Measurements from ENCODE around the gene FAM3B. TPM values are rescaled to one million over a fixed set of nuclear protein-coding genes. Genes with fewer than 3 reads are reported as not detected.

The FAM3B gene
- total and polyA plus RNA-seq, 2 of the 4 experiments (the other 2 are of a cell fraction), result not detected

DNA sequence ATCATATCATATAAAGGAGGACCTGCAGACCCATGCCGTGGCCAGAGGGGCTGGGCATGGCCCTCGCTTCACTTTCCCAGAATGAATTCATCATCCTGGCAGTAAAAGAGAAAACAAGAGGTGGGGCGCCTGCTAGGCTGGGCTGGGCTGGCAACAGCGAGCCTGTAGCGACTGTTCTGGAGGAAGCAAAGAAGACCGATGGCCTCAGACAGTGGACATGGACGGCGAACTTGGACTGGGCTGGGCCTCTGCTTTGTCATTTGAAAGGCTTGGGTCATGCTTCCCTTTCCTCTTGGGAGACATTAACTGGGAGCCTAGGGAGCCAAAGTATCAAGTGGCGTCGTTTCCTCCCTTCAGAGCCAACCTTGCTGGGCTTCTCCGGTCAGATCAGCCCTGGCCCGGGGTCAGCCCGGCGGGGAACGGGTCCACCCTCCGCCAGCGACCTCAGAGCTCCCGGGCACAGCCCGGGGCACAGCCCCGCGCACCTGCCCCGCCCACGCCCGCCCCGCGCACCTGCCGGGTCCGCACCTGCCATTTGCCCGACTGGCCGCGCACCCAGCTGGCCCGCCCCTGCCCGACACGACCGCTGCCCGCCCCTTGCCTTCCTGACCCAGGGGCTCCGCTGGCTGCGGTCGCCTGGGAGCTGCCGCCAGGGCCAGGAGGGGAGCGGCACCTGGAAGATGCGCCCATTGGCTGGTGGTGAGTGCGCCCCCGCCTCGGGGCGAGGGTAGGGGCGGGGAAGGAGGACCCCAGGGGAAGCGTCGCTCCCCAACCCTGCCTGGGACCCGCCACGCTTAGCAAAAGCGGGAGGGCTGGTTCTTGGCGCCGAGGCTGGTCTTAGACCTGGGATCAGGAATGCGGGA is at the start of gene FAM3B (continued):
- no peak for TF ChIP-seq MAFK (IDR thresholded peaks at IDR 0.05; ENCODE audit: low read depth, low read length)
- TF ChIP-seq FOS (IDR thresholded peaks at IDR 0.05; ENCODE audit: low read depth, low read length), result no peak
- TF ChIP-seq CEBPB (IDR thresholded peaks at IDR 0.05; ENCODE audit: low read depth, low read length), result no peak

DNA sequence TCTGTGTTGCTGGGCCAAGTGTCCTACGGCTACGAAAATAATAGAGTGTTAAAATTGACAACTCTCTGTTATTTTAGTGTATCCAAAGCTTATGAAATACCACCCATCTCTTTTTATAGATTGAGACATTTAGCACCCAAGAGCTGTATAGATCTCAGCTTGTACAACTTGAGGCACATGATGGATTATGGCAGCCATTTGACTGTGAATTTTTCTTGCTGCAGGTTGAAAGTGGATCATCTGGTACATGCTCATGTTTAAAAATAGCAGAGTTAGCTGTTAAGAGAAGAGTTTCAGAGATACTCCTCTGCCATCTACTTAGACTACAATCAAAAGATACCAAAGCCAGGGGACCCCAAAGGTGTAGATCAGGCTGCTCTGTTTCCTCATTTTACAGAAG is 49.3 kb upstream of the FAM3B start:
- Histone ChIP-seq H2BK120ac (ENCODE audit: low read depth, low read length) (no peak overlapping the region), H3K14ac (replicated peaks; ENCODE audit: low read depth, low read length) (no peak overlapping the region), H2BK20ac (ENCODE audit: low read depth, low read length) (no peak overlapping the region), H3K79me1 (ENCODE audit: low read depth in 1 of 2, low read length in 2 of 2) (no peaks in the 10 kb centered on the region), H4K91ac (ENCODE audit: insufficient read depth, low read depth, low read length) (no peak overlapping the region), H3K9me3 (ENCODE audit: control insufficient read depth, insufficient read depth, low read length) (no peaks in the 10 kb centered on the region), H2AK9ac (replicated peaks; ENCODE audit: low read depth, low read length, poor library complexity) (no peak overlapping the region), H3K9ac (ENCODE audit: low read depth, low read length) (no peak overlapping the region), H2AFZ (replicated peaks; ENCODE audit: low read length, poor library complexity) (no peak overlapping the region), H3K4me1 (ENCODE audit: control insufficient read depth, insufficient read depth, low read length) (no peaks in the 10 kb centered on the region), H3K9me1 (ENCODE audit: insufficient read depth, low read length) (no peaks in the 10 kb centered on the region), H3K4me2 (ENCODE audit: low read depth, low read length) (no peak overlapping the region), H2AK5ac (ENCODE audit: low read depth, low read length) (no peak overlapping the region), H4K8ac (ENCODE audit: low read depth in 2 of 2, low read length in 2 of 2) (no peak overlapping the region), H3K27ac (ENCODE audit: insufficient read depth, low read length) (no peak overlapping the region), H2BK15ac (ENCODE audit: low read depth, low read length) (no peak overlapping the region), H3K4ac (ENCODE audit: low read depth, low read length) (no peak overlapping the region), H3K27me3 (ENCODE audit: control insufficient read depth, insufficient read depth, low read length) (no peaks in the 10 kb centered on the region), H3K36me3 (ENCODE audit: control insufficient read depth, insufficient read depth, low read length) (peaks cover 1% of the 10 kb centered on the region; the same call in 1 of the 2 replicates), H4K5ac (ENCODE audit: low read depth, low read length) (no peak overlapping the region), H3K4me3 (ENCODE audit: insufficient read depth, low read depth, low read length) (no peak overlapping the region), H3K56ac (ENCODE audit: extremely low read depth, insufficient read depth, low read length) (no peak overlapping the region), H2BK5ac (ENCODE audit: low read depth, low read length, poor library complexity, severe bottlenecking) (no peak overlapping the region), H3K23ac (ENCODE audit: low read depth, low read length) (no peak overlapping the region), H4K20me1 (ENCODE audit: insufficient read depth, low read length) (no peaks in the 10 kb centered on the region), H3K18ac (ENCODE audit: low read depth, low read length) (no peak overlapping the region)
- ChIA-PET CTCF (no interaction called here), POLR2A (ENCODE audit: unreplicated experiment) (no interaction called here)
- no peak for DNase-seq
- no peak for ATAC-seq (ENCODE audit: low read depth)
- in situ Hi-C loops (cut with MboI; ENCODE audit: low sequenced_read_pairs), result no loop called here
- intact Hi-C loops (cut with micrococcal nuclease), result no loop called here
- dilution Hi-C loops (cut with HindIII; ENCODE audit: low sequenced_read_pairs, unreplicated experiment), result no loop called here
- no CpG with 5 or more reads among the region's 2 CpGs for WGBS, 2 experiments (ENCODE audit: extremely low coverage in 2 of 2, insufficient read length in 1 of 2)
- no TSS peak for BruUV-seq (replicated peaks)
- no peak for TF ChIP-seq SMC3 (IDR thresholded peaks at IDR 0.05; ENCODE audit: low read depth, low read length)
- no peak for TF ChIP-seq CEBPB (IDR thresholded peaks at IDR 0.05; ENCODE audit: low read depth, low read length)
- TF ChIP-seq CHD1 (IDR thresholded peaks at IDR 0.05; ENCODE audit: low read depth, low read length), result no peak
- TF ChIP-seq FOS (IDR thresholded peaks at IDR 0.05; ENCODE audit: low read depth, low read length), result no peak
- TF ChIP-seq RAD21 (IDR thresholded peaks at IDR 0.05; ENCODE audit: low read length), result no peak
- TF ChIP-seq MAFK (IDR thresholded peaks at IDR 0.05; ENCODE audit: low read depth, low read length), result no peak
- TF ChIP-seq NFE2L2 (IDR thresholded peaks at IDR 0.05; ENCODE audit: low read depth, low read length), result no peak
- no peak for TF ChIP-seq MXI1 (IDR thresholded peaks at IDR 0.05; ENCODE audit: borderline replicate concordance, low read depth, low read length)
- TF ChIP-seq, protein P1, sequence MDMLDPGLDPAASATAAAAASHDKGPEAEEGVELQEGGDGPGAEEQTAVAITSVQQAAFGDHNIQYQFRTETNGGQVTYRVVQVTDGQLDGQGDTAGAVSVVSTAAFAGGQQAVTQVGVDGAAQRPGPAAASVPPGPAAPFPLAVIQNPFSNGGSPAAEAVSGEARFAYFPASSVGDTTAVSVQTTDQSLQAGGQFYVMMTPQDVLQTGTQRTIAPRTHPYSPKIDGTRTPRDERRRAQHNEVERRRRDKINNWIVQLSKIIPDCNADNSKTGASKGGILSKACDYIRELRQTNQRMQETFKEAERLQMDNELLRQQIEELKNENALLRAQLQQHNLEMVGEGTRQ (IDR thresholded peaks at IDR 0.05; ENCODE audit: low read depth, low read length), result no peak
- TF ChIP-seq, protein P2, sequence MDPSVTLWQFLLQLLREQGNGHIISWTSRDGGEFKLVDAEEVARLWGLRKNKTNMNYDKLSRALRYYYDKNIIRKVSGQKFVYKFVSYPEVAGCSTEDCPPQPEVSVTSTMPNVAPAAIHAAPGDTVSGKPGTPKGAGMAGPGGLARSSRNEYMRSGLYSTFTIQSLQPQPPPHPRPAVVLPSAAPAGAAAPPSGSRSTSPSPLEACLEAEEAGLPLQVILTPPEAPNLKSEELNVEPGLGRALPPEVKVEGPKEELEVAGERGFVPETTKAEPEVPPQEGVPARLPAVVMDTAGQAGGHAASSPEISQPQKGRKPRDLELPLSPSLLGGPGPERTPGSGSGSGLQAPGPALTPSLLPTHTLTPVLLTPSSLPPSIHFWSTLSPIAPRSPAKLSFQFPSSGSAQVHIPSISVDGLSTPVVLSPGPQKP (IDR thresholded peaks at IDR 0.05; ENCODE audit: borderline replicate concordance, low read depth, low read length), result no peak
- TF ChIP-seq RFX5 (IDR thresholded peaks at IDR 0.05; ENCODE audit: low read depth, low read length), result no peak
- TF ChIP-seq, protein P3, sequence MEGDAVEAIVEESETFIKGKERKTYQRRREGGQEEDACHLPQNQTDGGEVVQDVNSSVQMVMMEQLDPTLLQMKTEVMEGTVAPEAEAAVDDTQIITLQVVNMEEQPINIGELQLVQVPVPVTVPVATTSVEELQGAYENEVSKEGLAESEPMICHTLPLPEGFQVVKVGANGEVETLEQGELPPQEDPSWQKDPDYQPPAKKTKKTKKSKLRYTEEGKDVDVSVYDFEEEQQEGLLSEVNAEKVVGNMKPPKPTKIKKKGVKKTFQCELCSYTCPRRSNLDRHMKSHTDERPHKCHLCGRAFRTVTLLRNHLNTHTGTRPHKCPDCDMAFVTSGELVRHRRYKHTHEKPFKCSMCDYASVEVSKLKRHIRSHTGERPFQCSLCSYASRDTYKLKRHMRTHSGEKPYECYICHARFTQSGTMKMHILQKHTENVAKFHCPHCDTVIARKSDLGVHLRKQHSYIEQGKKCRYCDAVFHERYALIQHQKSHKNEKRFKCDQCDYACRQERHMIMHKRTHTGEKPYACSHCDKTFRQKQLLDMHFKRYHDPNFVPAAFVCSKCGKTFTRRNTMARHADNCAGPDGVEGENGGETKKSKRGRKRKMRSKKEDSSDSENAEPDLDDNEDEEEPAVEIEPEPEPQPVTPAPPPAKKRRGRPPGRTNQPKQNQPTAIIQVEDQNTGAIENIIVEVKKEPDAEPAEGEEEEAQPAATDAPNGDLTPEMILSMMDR (conservative IDR thresholded peaks at IDR 0.05; ENCODE audit: low read depth, low read length), result no peak

Measured in IMR-90 (cell line).